Measurements from ENCODE around the gene DSCAML1. TPM values are rescaled to one million over a fixed set of nuclear protein-coding genes. Genes with fewer than 3 reads are reported as not detected.

DSCAML1 gene
- total RNA-seq, 1 experiment from 2014 or later, result not detected

DNA sequence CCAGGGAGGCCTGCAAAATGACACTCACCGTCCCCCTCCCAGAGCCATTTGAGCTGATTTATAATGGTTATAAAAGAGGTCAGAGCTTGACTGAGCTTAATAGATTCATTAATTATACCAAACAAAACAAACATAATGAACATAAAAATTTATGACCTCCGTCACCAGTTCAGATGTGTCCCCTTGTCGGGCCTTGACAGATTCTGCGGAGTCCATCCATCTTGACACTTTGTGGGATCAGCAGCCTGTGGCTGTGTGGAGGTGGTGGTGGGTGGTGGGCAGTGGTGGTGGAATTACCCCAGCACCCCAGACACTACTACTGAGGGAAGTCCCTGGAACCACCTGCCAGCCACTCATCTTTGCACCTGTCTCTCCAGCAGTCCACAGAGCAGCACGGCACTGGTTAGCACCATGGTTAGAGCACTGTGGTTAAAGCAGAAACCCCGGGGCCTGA is 83.5 kb downstream of the DSCAML1 start:
- Histone ChIP-seq H3K9ac (ENCODE audit: low read length) (no peak overlapping the region), H3K9me3 (ENCODE audit: low read length) (no peaks in the 10 kb centered on the region), H4K20me1 (ENCODE audit: low read length) (no peaks in the 10 kb centered on the region), H3K36me3 (ENCODE audit: low read depth, low read length) (no peaks in the 10 kb centered on the region), H3K4me2 (ENCODE audit: low read length) (no peak overlapping the region), H3K4me1 (ENCODE audit: insufficient read depth, low read length) (peaks cover 10% of the 10 kb centered on the region), H3K79me2 (ENCODE audit: low read length) (no peaks in the 10 kb centered on the region), H3K4me3 (ENCODE audit: low read length) (no peak overlapping the region), H2AFZ (ENCODE audit: low read length) (no peak overlapping the region), H3K27ac (ENCODE audit: low read length) (no peak overlapping the region), H3K9me2 (replicated peaks; ENCODE audit: low read length) (no peaks in the 10 kb centered on the region), H3F3A (ENCODE audit: low read length, unreplicated experiment) (no peaks in the 10 kb centered on the region), H3K27me3 (ENCODE audit: low read length) (peaks cover 97% of the 10 kb centered on the region)
- intact Hi-C loops (cut with micrococcal nuclease), result no loop called here
- no TSS peak for BruUV-seq (replicated peaks)
- no peak for TF ChIP-seq EZH2phosphoT487 (IDR thresholded peaks at IDR 0.05; ENCODE audit: borderline replicate concordance, low read length)
- TF ChIP-seq, protein P1, sequence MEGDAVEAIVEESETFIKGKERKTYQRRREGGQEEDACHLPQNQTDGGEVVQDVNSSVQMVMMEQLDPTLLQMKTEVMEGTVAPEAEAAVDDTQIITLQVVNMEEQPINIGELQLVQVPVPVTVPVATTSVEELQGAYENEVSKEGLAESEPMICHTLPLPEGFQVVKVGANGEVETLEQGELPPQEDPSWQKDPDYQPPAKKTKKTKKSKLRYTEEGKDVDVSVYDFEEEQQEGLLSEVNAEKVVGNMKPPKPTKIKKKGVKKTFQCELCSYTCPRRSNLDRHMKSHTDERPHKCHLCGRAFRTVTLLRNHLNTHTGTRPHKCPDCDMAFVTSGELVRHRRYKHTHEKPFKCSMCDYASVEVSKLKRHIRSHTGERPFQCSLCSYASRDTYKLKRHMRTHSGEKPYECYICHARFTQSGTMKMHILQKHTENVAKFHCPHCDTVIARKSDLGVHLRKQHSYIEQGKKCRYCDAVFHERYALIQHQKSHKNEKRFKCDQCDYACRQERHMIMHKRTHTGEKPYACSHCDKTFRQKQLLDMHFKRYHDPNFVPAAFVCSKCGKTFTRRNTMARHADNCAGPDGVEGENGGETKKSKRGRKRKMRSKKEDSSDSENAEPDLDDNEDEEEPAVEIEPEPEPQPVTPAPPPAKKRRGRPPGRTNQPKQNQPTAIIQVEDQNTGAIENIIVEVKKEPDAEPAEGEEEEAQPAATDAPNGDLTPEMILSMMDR (conservative IDR thresholded peaks at IDR 0.05; ENCODE audit: low read depth, low read length), result no peak
- POLR2A ChIA-PET (ENCODE audit: unreplicated experiment), result no interaction called here
- DNase-seq, result no peak
- no peak for ATAC-seq
- CTCF ChIA-PET, result no interaction called here

DNA sequence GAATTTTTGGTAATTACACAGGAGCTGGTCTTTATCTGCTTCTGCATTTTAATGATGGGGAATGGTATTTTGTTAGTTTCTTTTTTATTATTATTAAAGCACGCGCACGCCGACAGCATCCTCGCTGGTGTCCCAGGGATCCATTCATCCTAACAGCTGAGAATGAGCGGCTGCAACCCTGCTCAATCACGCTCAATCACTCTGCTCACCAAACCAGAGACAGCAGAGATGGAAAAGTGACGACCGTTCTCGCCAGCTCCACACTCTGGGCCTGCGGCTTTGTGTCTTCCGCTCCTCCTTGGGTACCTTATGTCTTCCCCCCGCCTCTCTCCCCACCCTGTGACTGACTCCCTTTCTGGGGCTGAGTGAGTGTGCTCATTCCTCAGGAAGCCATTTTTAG is 84.5 kb downstream of the DSCAML1 start:
- no peak for TF ChIP-seq EZH2 (IDR thresholded peaks at IDR 0.05; ENCODE audit: low read length, unreplicated experiment)
- TF ChIP-seq, protein P1 (conservative IDR thresholded peaks at IDR 0.05; ENCODE audit: low read depth, low read length), result no peak
- TF ChIP-seq EZH2phosphoT487 (IDR thresholded peaks at IDR 0.05; ENCODE audit: borderline replicate concordance, low read length), result no peak
- no peaks in the 10 kb centered on the region for H3K79me2 ChIP-seq (ENCODE audit: low read length)
- H2AFZ ChIP-seq (ENCODE audit: low read length), result no peak overlapping the region
- H3K4me1 ChIP-seq (ENCODE audit: insufficient read depth, low read length), result peaks cover 2% of the 10 kb centered on the region
- no peak overlapping the region for H3K4me3 ChIP-seq (ENCODE audit: low read length)
- no peak overlapping the region for H3K9ac ChIP-seq (ENCODE audit: low read length)
- no peak for DNase-seq
- H3K27ac ChIP-seq (ENCODE audit: low read length), result no peak overlapping the region
- ChIA-PET POLR2A (ENCODE audit: unreplicated experiment) (no interaction called here), CTCF (no interaction called here)
- no peaks in the 10 kb centered on the region for H4K20me1 ChIP-seq (ENCODE audit: low read length)
- H3K9me3 ChIP-seq (ENCODE audit: low read length), result no peaks in the 10 kb centered on the region
- ATAC-seq, result no peak
- intact Hi-C loops (cut with micrococcal nuclease), result no loop called here
- no TSS peak for BruUV-seq (replicated peaks)
- no peaks in the 10 kb centered on the region for H3K36me3 ChIP-seq (ENCODE audit: low read depth, low read length)
- H3K9me2 ChIP-seq (replicated peaks; ENCODE audit: low read length), result no peaks in the 10 kb centered on the region
- H3F3A ChIP-seq (ENCODE audit: low read length, unreplicated experiment), result no peaks in the 10 kb centered on the region
- H3K27me3 ChIP-seq (ENCODE audit: low read length), result peaks cover 99% of the 10 kb centered on the region
- H3K4me2 ChIP-seq (ENCODE audit: low read length), result no peak overlapping the region

DNA sequence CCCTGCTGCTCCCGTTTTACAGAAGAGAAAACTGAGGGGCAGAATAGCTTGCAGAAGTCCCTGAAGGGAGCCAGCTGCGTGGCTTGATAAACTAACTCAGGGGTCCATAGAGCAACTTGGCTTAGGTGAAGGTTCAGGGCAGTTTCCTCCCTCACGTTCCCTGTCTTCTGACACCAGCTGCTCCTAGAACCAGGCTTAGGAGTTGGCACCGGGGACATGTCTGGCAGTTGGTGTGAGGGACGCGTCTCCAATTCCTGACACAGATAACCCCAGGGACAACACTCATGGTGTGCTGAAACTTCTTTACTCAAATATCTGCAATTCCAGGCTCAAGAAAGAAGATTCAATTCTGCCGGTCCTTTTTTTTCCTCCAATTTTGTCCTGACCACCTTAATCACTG is 85.7 kb downstream of the DSCAML1 start:
- Histone ChIP-seq H3K9me2 (replicated peaks; ENCODE audit: low read length) (no peaks in the 10 kb centered on the region), H3K79me2 (ENCODE audit: low read length) (no peaks in the 10 kb centered on the region), H3K27ac (ENCODE audit: low read length) (no peak overlapping the region), H3K4me1 (ENCODE audit: insufficient read depth, low read length) (no peaks in the 10 kb centered on the region), H3K9ac (ENCODE audit: low read length) (no peak overlapping the region), H3K4me2 (ENCODE audit: low read length) (no peak overlapping the region), H3K27me3 (ENCODE audit: low read length) (peaks cover 99% of the 10 kb centered on the region), H3K9me3 (ENCODE audit: low read length) (no peaks in the 10 kb centered on the region), H4K20me1 (ENCODE audit: low read length) (no peaks in the 10 kb centered on the region), H3K36me3 (ENCODE audit: low read depth, low read length) (no peaks in the 10 kb centered on the region), H3K4me3 (ENCODE audit: low read length) (no peak overlapping the region), H2AFZ (ENCODE audit: low read length) (no peak overlapping the region), H3F3A (ENCODE audit: low read length, unreplicated experiment) (no peaks in the 10 kb centered on the region)
- ChIA-PET POLR2A (ENCODE audit: unreplicated experiment) (no interaction called here), CTCF (no interaction called here)
- intact Hi-C loops (cut with micrococcal nuclease), result no loop called here
- ATAC-seq (no peak), DNase-seq (no peak)
- TF ChIP-seq EZH2phosphoT487 (IDR thresholded peaks at IDR 0.05; ENCODE audit: borderline replicate concordance, low read length) (no peak), EZH2 (IDR thresholded peaks at IDR 0.05; ENCODE audit: low read length, unreplicated experiment) (no peak)
- TF ChIP-seq, protein P1 (conservative IDR thresholded peaks at IDR 0.05; ENCODE audit: low read depth, low read length), result no peak
- no TSS peak for BruUV-seq (replicated peaks)
